Stimulated activated memory B cell treated with anti-CD40 and anti-IgM and Interleukin-4, amounts not matched to agents 10 μg/mL and 1 μg/mL and 100 μg/mL, for 72 hours (primary cell): ENCODE data around the gene NFYC.

Source experiments
- ATAC-seq: fragments of 150-1000 bp; cut with Tn5 transposase; 2 replicates; pipeline ENCODE4 v1.10.0; 2021
- H3K27ac Mint-ChIP-seq: one replicate; pipeline ENCODE4 v1.8.0; 2022; ENCODE audit warnings: mild to moderate bottlenecking, mixed read lengths
- H3K27me3 Mint-ChIP-seq: one replicate; pipeline ENCODE4 v1.8.0; 2022; ENCODE audit warnings: mixed read lengths
- H3K36me3 Mint-ChIP-seq: one replicate; pipeline ENCODE4 v1.8.0; 2022; ENCODE audit warnings: mixed read lengths
- H3K4me1 Mint-ChIP-seq: one replicate; pipeline ENCODE4 v1.8.0; 2022; ENCODE audit warnings: mixed read lengths
- H3K4me3 Mint-ChIP-seq: one replicate; pipeline ENCODE4 v1.8.0; 2022; ENCODE audit warnings: mild to moderate bottlenecking, moderate library complexity, mixed read lengths
- H3K9me3 Mint-ChIP-seq: one replicate; pipeline ENCODE4 v1.8.0; 2022; ENCODE audit warnings: mixed read lengths

NFYC gene

GRCh38 chr1:40750451-40750908 lies 59.0 kb downstream of the NFYC start:
- Mint-ChIP-seq H3K4me1 (peaks cover 23% of the 10 kb centered on the region), H3K36me3 (peaks cover 71% of the 10 kb centered on the region), H3K4me3 (no peak overlapping the region), H3K27ac (no peak overlapping the region), H3K9me3 (no peaks in the 10 kb centered on the region), H3K27me3 (no peaks in the 10 kb centered on the region)
- ATAC-seq, result no peak

GRCh38 chr1:40751802-40752201 lies 60.3 kb downstream of the NFYC start:
- no peak for ATAC-seq
- H3K27me3 Mint-ChIP-seq, result no peaks in the 10 kb centered on the region
- H3K9me3 Mint-ChIP-seq, result no peaks in the 10 kb centered on the region
- H3K27ac Mint-ChIP-seq, result peak overlapping the region; percentile 40
- H3K36me3 Mint-ChIP-seq, result peaks cover 70% of the 10 kb centered on the region
- H3K4me1 Mint-ChIP-seq, result peaks cover 10% of the 10 kb centered on the region
- no peak overlapping the region for H3K4me3 Mint-ChIP-seq

- Mint-ChIP-seq H3K27ac (peak overlapping the region; percentile 72), H3K4me3 (no peak overlapping the region), H3K36me3 (peaks cover 66% of the 10 kb centered on the region), H3K9me3 (no peaks in the 10 kb centered on the region), H3K4me1 (peaks cover 8% of the 10 kb centered on the region), H3K27me3 (no peaks in the 10 kb centered on the region)
- peak; percentile 73 for ATAC-seq
Observed at GRCh38 chr1:40753142-40753882, 61.8 kb downstream of the NFYC start.

GRCh38 chr1:40754201-40754600 lies 62.7 kb downstream of the NFYC start:
- Mint-ChIP-seq H3K36me3 (peaks cover 64% of the 10 kb centered on the region), H3K27ac (no peak overlapping the region), H3K4me3 (no peak overlapping the region), H3K27me3 (no peaks in the 10 kb centered on the region), H3K9me3 (no peaks in the 10 kb centered on the region), H3K4me1 (peaks cover 8% of the 10 kb centered on the region)
- no peak for ATAC-seq

GRCh38 chr1:40755067-40755466 lies 63.6 kb downstream of the NFYC start:
- peaks cover 67% of the 10 kb centered on the region for H3K36me3 Mint-ChIP-seq
- H3K27me3 Mint-ChIP-seq, result no peaks in the 10 kb centered on the region
- H3K4me3 Mint-ChIP-seq, result no peak overlapping the region
- H3K27ac Mint-ChIP-seq, result no peak overlapping the region
- H3K4me1 Mint-ChIP-seq, result peaks cover 8% of the 10 kb centered on the region
- no peaks in the 10 kb centered on the region for H3K9me3 Mint-ChIP-seq
- no peak for ATAC-seq

- H3K9me3 Mint-ChIP-seq, result no peaks in the 10 kb centered on the region
- H3K4me3 Mint-ChIP-seq, result no peak overlapping the region
- H3K27ac Mint-ChIP-seq, result no peak overlapping the region
- H3K36me3 Mint-ChIP-seq, result peaks cover 61% of the 10 kb centered on the region
- H3K4me1 Mint-ChIP-seq, result peaks cover 14% of the 10 kb centered on the region
- ATAC-seq, result no peak
- no peaks in the 10 kb centered on the region for H3K27me3 Mint-ChIP-seq
Observed at GRCh38 chr1:40756523-40756922, 65.0 kb downstream of the NFYC start.

- no peak for ATAC-seq
- Mint-ChIP-seq H3K36me3 (peaks cover 64% of the 10 kb centered on the region), H3K4me1 (peaks cover 20% of the 10 kb centered on the region), H3K9me3 (no peaks in the 10 kb centered on the region), H3K4me3 (no peak overlapping the region), H3K27me3 (no peaks in the 10 kb centered on the region), H3K27ac (no peak overlapping the region)
Observed at GRCh38 chr1:40757084-40757483, 65.6 kb downstream of the NFYC start.

GRCh38 chr1:40758004-40758403 lies 66.5 kb downstream of the NFYC start:
- Mint-ChIP-seq H3K27ac (no peak overlapping the region), H3K4me3 (no peak overlapping the region), H3K4me1 (peaks cover 26% of the 10 kb centered on the region), H3K9me3 (no peaks in the 10 kb centered on the region), H3K27me3 (no peaks in the 10 kb centered on the region), H3K36me3 (peaks cover 67% of the 10 kb centered on the region)
- no peak for ATAC-seq

GRCh38 chr1:40758578-40759343 lies 67.3 kb downstream of the NFYC start:
- no peaks in the 10 kb centered on the region for H3K9me3 Mint-ChIP-seq
- H3K27me3 Mint-ChIP-seq, result no peaks in the 10 kb centered on the region
- peaks cover 66% of the 10 kb centered on the region for H3K36me3 Mint-ChIP-seq
- no peak overlapping the region for H3K27ac Mint-ChIP-seq
- H3K4me1 Mint-ChIP-seq, result peaks cover 29% of the 10 kb centered on the region
- H3K4me3 Mint-ChIP-seq, result no peak overlapping the region
- ATAC-seq, result no peak

- ATAC-seq, result no peak
- H3K9me3 Mint-ChIP-seq, result no peaks in the 10 kb centered on the region
- H3K27me3 Mint-ChIP-seq, result no peaks in the 10 kb centered on the region
- peak overlapping the region; percentile 49 for H3K27ac Mint-ChIP-seq
- H3K4me1 Mint-ChIP-seq, result peaks cover 38% of the 10 kb centered on the region
- peaks cover 61% of the 10 kb centered on the region for H3K36me3 Mint-ChIP-seq
- H3K4me3 Mint-ChIP-seq, result no peak overlapping the region
Observed at GRCh38 chr1:40760984-40761383, 69.5 kb downstream of the NFYC start.

GRCh38 chr1:40762144-40762923 lies 70.8 kb downstream of the NFYC start:
- H3K4me3 Mint-ChIP-seq, result no peak overlapping the region
- H3K27me3 Mint-ChIP-seq, result no peaks in the 10 kb centered on the region
- H3K9me3 Mint-ChIP-seq, result no peaks in the 10 kb centered on the region
- H3K36me3 Mint-ChIP-seq, result peaks cover 66% of the 10 kb centered on the region
- H3K27ac Mint-ChIP-seq, result peak overlapping the region; percentile 17
- H3K4me1 Mint-ChIP-seq, result peaks cover 38% of the 10 kb centered on the region
- ATAC-seq, result no peak

- Mint-ChIP-seq H3K36me3 (peaks cover 69% of the 10 kb centered on the region), H3K27ac (peak overlapping the region; percentile 78), H3K27me3 (no peaks in the 10 kb centered on the region), H3K4me1 (peaks cover 38% of the 10 kb centered on the region), H3K9me3 (no peaks in the 10 kb centered on the region), H3K4me3 (peak overlapping the region; percentile 36)
- ATAC-seq, result peak; percentile 34
Observed at GRCh38 chr1:40763742-40764532, 72.4 kb downstream of the NFYC start.

- ATAC-seq, result no peak
- peaks cover 38% of the 10 kb centered on the region for H3K4me1 Mint-ChIP-seq
- H3K27me3 Mint-ChIP-seq, result no peaks in the 10 kb centered on the region
Observed at GRCh38 chr1:40764981-40765380, 73.5 kb downstream of the NFYC start.

GRCh38 chr1:40766017-40766416 lies 74.5 kb downstream of the NFYC start:
- no peaks in the 10 kb centered on the region for H3K9me3 Mint-ChIP-seq
- ATAC-seq, result no peak
- no peak overlapping the region for H3K4me3 Mint-ChIP-seq
- peaks cover 81% of the 10 kb centered on the region for H3K36me3 Mint-ChIP-seq
- H3K4me1 Mint-ChIP-seq, result peaks cover 36% of the 10 kb centered on the region
- H3K27me3 Mint-ChIP-seq, result no peaks in the 10 kb centered on the region
- peak overlapping the region; percentile 37 for H3K27ac Mint-ChIP-seq

More at GRCh38 chr1:40764981-40765380, 73.5 kb downstream of the NFYC start:
- H3K27ac Mint-ChIP-seq, result no peak overlapping the region
- H3K9me3 Mint-ChIP-seq, result no peaks in the 10 kb centered on the region
- no peak overlapping the region for H3K4me3 Mint-ChIP-seq
- H3K36me3 Mint-ChIP-seq, result peaks cover 71% of the 10 kb centered on the region
